ENCODE data around the gene GTPBP4.

GTPBP4 gene

DNA sequence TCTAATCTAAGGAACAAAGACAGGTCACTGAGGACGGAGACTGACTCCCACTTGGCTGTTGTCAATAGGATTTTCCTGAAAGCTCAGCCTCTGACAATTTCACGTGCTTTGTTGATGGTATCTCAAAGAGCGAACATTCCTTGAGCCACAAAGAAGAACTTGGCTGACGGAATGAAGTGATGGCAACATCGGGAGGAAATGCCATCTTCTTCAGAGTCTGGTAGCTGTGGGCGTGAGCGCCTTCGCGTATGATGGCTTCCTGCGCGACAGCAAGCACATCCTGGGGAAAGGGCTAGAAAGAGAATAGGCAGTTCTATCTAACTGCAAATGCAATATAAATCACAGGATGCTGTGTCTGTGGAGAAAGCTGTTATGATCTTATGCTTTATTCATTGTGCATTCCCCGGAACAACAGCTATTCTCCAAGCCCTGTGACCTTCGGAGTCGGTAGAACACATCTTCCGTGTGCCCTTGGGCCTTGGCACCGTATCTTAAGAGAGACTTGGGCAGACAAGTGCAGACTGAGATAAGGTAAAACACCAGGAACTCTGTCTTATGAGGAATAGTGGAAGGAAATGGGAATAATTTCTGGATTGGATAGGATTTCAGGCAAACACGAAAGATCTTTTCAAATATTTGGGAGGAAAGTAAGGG, 19.6 kb upstream of the GTPBP4 start:
- no peak for DNase-seq

DNA sequence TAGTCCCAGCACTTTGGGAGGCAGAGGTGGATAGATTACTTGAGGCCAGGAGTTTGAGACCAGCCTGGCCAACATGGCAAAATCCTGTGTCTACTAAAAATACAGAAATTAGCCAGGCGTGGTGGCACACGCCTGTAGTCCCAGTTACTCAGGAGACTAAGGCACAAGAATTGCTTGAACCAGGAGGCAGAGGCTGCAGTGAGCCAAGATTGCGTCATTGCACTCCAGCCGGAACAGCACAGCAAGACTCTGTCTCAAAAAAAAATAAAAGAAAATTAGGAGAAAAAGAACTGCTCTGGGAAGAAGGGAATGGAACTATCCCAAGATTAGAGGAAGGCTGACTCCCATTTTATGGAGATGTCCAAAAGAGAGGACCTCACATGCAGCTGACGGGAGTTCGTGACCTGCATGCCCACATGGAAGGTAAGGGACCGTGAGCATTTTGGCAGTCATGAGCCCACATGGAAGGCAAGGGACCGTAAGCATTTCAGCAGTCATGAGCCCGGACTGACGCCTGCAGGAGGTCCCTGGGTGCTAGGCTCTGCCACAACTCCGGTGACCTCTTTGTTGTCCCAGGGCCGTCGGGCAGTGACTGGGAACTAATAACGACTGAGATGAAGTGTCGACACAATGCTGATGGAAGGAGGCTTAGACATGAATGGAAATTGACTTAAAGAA, 18.6 kb upstream of the GTPBP4 start:
- DNase-seq = no peak

DNA sequence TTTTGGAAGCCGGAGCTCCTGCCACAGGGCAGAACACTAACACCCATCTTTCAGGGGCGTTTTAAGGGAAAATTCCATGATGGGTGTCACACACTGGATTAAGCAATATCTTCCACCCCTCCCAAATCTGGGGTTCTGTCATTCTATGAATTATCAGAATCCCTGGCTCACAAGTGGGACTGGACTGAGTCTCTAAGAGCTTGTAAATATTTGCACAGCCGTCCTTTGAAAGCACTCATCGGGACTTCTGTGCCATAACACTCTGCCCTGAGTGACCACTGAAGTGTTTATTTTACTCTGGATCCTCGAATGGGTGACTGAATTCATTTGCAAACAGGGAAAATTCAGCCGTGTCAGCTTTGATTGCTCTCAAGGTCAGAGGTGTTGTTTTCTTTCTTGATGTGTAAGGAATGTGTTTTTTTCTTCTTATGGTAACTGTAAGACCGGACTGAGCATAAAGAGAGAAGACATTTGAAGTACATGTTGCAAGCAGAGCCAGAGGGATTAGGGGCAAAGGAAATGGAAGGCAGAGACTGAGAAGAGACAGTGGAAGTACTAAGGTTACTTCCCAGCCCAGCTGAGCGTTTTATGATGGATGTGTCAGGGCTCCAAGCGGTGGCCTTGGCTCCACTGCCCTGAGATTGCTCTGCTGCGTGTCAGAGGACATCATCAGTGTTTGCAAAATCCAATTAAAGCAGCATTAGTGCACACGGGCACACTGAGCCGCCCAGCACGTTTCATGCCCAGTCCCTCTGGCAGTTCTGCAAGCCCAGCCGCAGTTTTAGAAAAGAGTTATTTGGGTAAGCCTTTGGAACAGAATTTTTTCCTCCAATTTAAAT, 17.7 kb upstream of the GTPBP4 start:
- DNase-seq = no peak

DNA sequence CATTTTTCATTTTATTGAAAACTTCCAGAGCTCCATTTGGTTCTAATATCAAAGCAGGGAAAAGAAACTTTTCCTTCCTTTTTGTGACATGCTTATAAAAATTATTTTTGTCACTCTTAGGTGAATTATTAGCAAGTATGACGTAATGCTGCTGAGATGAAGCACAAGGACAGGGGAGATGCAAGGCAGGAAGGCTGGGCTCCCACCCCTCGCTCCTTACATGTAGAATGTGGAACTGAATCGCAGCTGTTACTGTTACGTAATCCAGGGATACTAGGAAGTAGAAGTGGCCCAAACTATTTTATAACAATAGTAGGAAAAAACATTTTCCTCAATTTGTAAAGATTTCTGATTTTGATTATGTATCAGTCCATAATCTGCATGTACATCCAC, 17.1 kb upstream of the GTPBP4 start:
- no peak for DNase-seq

DNA sequence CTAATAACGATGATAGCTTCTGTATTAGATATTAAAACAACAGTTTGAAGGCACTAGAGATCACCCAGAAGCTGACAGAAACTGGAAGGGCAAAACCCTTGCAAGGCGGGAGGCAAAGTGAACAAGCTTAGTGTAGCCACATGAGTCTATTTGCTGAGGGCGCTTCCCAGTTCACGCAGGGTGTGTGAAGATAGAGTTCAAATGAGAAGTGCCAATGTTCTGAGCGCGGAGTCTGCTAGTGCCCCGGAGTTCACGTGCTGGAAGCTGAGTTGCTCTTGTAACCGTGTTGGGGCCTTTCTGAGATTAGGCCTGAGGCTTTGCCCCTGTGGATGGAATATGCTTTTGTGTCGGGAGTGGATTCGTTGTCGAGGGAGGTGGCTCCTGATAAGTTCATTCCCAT, 16.6 kb upstream of the GTPBP4 start:
- DNase-seq = no peak

DNA sequence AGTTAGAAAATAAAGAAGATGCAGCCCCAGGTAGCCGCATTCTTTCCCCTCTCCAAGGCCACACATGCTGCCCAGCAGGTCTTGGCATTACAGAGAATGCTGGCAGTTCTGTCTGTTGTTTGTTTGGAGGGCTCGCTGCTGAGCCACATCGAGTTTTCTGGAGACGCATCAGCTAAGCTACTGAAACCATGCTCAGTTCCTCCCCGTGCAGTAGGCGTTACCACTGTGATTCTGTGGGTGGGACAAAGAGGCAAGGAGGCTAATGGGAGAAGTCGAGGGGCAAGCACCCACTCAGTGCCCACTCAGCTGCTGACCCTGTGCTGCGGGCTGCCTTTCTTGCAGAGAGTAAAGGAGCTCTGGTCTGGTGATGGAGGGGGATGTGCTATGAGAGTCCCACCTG, 15.5 kb upstream of the GTPBP4 start:
- no peak for DNase-seq

DNA sequence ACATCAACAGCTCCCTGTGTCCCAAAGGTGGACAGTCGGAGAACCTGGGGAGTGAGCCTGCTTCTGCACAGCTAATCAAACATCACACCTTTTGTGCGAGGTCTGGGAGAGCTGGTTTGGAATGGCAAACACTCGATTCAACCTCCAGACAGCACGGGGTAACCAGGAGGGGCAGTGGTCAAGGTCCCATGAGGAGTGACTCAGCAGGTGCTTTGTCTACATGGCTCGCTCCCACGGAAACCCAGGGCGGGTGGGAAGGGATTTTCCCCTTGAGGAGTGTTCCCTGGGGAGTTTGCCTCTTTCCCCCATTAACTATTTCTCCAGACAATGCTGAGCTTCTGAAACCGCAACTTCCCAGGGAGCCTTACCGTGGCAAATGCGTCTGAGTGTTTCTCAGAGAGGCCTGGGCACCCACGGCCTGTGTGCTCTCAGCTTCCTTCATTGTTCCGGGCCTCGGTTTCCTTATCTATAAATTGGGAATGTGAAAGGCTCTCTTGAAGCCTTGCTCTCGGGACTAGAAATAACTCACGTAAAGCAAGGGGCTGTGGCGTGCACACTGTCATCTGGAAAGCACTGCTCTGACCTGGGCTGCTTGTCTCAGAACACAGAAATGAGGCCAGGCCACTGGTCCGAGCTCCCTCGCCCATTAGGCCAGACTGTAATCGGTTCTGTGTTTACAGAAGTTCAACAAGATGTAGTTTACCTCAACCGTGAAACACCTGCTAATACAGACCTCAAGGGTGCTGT, 14.0 kb upstream of the GTPBP4 start:
- no peak for DNase-seq

DNA sequence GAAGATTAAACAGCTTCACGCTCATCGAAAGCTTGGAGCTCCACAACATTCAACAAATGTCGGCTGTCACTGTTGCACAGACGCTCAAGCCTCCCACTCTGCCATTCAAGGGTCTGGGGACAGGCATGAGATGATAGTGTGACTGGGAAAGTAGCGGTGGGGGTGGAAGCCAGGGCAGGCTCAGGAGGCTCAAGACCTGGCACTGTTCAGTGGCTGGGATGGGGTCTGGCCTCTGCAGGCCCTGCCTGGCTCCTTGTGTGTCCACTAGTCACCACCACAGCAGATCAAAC, 13.5 kb upstream of the GTPBP4 start:
- DNase-seq = no peak

DNA sequence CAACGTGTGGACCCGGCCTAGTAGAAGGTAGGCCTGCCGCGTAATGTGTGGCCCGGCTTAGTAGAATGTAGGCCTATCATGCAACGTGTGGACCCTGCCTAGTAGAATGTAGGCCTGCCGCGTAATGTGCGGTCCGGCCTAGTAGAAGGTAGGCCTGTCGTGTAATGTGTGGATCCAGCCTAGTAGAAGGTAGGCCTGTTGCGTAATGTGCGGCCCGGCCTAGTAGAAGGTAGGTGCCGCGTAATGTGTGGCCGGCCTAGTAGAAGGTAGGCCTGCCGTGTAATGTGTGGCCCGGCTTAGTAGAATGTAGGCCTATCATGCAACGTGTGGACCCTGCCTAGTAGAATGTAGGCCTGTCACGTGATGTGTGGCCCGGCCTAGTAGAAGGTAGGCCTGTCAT, 11.9 kb upstream of the GTPBP4 start:
- DNase-seq = no peak

DNA sequence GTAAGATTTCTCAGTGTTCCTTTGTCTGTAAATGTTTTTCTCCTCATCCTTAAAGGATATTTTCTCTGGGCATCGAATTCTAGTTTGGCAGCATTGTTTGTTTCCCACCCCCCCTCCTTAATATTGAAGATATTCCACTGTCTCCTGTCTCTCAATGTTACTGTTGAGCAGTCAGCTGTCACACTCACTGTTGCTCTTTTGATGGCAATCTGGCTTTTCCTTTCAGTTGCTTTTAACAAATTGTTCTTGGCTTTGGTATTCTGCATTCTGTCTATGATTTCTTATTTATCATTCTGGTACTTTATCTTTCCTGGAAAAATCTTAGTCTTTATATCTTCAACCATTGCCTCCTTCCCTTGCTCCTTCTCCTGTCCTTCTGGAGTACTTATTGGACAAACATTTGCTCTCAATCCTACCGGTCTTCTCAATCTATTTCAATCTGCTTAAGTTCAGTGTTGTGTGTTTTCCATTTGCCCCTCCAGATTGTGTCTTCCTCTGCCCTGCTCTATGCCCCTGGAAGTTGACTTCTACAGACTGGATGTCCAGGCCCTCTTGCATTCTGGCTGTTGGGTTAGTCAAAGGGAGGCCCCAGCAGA, 9.3 kb upstream of the GTPBP4 start:
- DNase-seq = no peak

DNA sequence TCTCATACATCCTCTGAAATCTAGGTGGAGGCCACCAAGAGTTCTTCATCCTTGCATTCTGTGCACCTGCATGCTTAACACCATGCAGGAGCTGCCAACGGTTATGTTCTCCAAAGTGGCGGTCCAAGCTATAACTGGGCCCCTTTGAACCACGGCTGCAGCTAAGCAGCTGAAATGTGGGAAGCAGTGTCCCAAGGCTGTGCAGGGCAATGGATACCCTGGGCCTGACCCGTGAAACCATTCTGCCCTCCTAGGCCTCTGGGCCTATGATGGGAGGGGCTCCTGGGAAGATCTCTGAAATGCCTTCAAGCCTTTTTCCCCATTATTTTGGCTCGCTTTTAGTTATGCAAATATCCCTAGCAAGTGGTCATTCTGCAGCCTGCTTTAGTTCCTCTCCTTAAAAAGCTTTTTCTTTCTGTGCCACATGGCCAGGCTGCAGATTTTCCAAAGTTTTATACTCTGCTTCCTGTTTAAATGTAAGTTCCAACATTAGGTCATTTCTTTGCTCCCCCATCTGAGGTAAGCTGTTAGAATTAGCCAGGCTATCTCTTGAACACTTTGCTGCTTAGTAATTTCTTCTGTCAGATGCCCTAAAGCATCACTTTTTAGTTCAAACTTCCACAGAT, 7.7 kb upstream of the GTPBP4 start:
- DNase-seq = no peak

DNA sequence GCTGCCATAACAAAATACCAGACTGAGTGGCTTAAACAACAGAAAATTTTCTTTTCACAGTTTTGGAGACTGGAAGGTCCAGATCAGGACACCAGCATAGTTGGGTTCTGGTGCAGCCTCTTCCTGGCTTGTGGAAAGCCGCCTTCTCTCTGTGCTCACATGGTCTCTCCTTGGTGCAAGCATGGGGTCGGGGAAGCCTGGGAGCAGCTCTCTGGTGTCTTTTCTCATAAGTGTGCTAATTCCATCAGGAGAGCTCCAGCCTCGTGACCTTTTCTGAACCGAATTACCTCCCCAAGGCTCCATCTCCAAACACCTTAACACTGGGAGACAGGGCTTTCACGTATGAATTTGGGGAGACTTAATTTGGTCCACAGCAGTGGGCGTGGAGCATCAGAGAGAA, 4.8 kb upstream of the GTPBP4 start:
- DNase-seq = no peak

DNA sequence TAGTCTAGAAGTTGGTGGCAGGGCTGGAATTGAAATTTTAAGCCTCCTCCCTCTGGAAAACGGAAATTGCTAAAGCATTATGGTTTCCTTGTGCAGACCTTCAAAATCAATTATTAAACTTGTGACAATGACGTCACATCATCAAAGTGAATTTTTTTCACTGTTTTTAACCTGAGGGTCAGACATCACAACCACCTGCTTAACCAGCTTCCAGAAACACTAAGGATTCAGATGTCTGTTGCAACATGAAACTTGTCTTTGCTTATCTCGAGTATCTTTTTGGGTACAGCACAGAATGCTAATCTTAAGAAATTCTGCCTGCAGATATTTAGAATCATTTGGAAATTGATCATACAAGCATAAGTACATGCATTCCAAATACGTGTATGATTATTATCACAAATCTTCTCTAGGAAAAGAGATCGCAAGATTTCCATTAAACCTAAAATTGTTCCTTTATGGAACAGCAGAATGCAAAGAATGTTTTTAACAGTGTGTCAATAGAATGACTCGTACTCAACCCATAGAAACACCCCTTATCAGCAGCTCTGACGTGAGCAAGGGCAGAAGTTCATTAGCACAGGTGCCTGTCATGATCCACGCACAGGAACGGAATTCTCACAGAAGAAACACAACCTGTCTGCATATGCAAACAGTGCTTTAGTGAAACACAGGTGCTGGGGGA, 4.1 kb upstream of the GTPBP4 start:
- no peak for DNase-seq

DNA sequence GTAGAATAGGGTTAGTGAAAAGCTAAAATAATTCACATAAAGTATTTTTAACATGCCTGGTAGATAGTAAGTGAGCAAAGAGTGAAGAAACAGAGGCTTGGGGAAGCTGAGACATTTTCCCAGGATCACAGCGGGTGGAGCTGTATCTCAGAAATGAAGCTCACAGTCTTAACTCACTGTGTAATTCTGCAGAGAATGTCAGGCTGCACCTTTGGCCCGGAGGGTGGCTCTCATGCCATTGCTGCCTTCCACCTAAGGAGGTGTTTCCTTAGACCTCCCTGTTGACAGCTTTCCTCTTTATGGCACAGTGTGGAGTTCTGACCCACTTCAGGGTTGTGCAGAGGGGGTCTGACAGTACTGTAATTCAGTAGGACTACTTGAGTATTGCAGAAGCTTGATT, 2.9 kb upstream of the GTPBP4 start:
- no peak for DNase-seq

DNA sequence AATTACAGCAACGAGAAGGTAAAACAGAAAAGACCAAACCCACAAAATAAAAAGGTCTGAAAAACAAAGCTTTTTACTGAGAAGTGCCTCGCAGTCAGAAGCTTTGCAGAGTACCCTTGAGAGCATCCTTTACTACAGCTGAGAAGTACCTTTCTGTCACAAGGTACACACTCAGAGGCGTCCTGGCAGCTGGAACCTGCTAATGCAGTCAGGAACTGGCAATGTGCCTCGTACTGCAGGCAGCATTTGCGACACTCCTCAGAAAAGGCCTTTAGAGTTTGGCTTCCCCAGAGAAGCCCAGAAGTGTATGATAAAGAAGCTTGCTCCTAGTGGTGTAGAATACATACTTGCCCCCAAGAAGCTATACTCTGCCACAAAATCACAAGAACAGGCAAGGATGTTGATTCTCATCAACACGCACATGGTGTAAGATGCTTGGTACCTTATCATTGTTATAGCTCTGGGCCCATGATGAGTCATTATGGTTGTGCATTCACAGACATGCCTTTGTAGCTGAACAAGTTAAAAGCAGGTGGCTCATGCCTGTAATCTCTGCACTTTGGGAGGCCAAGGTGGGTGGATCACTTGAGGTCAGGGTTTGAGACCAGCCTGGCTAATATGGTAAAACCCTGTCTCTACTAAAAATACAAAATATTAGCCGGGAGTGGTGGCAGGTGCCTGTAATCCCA, 2.0 kb upstream of the GTPBP4 start:
- DNase-seq = peak; percentile 11

DNA sequence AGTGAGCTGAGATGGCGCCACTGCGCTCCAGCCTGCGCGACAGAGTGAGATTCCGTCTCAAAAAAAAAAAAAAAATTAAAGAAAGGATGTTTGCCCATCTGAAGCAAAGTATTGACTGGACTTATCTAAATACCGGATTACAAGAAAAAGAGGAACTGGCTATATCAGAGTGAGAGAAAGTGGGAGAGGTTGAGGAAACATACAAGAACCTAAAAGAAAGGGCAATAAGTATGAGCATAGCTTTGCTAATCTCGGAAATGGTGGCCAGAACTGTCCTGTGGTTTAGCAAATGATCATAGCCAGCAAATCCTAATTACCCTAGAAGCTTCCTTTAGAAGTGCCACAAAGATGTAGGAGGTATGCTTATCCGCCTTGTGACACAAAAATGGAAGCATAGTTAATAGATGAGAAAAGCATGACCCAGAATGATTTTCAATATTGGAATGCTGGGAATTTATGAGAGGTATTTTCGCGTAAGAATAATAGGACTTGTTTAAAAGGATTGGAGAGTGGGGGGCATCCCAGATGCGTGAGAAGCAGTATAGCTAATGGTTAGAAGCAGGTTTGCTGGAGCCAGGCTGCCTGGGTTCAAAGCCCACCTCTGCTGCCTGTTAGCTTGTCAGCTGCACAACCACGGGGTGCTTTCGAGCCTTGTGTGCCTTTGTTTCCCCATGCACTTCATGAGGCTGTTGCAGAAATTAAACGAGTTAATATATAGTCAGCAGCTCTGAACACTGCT, 1.2 kb upstream of the GTPBP4 start:
- DNase-seq = no peak

DNA sequence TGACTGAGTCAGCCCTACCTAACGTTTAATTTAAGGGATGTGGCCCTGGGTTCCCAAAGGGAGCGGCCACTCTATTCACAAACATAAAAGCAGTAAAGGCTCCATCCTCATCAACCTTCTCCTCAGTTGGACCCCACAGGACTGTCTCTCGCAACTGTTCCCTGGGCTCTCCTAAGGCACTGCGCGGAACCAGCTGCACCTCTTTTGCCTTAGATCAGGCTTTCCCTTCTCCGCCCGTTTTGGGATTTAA, 689 bp upstream of the GTPBP4 start:
- DNase-seq = no peak

DNA sequence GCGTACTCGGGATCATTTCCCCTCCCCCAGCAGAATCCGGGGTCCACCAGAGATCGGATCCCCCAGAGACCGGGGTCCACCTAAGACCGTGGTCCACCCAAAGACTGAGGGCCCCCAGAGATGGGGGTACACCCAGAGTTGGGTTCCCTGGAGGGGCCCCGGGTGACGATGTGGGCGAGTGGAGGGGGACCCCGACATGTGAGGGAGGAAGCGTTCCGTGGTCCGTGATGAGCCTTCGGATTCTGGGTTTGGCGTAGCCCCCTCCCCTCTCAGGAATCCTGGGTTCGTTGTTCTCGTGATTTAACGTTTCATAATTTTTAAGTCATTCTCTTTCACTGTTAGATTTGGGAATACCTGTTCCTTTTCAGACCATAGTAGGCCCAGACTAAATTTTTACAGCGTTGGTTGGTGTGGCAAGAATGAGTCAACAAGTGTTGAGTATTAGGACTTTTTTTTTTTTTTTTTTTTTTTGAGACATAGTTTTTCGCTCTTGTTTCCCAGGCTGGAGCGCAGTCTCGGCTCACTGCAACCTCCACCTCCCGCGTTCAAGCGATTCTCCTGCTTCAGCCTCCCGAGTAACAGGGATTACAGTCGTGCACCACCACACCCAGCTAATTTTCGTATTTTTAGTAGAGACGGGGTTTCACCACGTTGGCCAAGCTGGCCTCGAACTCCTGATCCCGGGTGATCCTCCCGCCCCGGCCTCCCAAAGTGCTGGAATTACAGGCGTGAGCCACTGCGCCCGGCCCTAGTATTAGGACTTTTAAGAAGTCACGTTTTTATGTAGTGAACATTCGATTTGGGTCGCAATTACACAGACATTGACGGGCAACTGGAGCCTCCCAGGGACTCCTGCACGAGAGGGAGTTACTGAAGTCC, 672 bp downstream of the GTPBP4 start:
- peak; percentile 15 for DNase-seq

DNA sequence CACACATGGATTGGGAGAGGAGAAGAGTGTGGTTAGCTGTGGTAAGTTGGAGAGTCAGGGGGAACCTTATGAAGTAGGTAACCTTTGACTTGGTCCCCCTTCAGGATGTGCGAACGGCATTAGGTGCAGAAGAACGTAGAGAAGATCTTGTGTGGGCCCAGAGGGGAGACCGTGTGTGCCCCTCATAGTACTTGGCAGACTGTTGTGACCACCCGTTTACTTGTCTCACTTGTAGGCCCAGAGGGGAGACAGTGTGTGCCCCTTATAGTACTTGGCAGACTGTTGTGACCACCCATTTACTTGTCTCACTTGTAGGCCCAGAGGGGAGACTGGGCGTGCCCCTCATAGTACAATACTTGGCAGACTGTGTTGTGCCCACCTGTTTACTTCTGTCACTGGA, 2.6 kb downstream of the GTPBP4 start:
- DNase-seq = no peak

DNA sequence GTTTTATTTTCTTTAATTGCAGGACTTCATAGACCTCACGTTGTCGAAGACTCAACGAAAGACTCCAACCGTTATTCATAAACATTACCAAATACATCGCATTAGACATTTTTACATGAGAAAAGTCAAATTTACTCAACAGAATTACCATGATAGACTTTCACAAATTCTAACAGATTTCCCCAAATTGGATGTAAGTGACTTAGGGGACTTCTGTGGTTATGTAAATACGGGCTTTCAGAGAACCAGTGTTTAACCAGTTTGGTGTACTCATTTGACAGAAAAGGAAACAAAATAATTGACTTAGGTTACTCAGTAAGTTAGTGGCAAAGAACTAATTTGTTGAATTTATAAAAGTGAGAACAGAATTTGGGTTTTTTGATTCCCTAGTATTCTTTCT, 4.2 kb downstream of the GTPBP4 start:
- no peak for DNase-seq

Data from stimulated activated CD4-positive, alpha-beta T cell treated with anti-CD3 and anti-CD28 coated beads, Interleukin-1b, Interleukin-23, amount 100 ng/mL, for 48 hours (primary cell).